GM12878 (cell line): ENCODE measurements around the gene DENND6B. TPM values are rescaled to one million over a fixed set of nuclear protein-coding genes. Genes with fewer than 3 reads are reported as not detected.

Source experiments
- ATAC-seq: fragments of 200-7000 bp; cut with Tn5 transposase; 3 replicates; pipeline ENCODE4 v1.9.1; 2020; ENCODE audit warnings: mild to moderate bottlenecking, moderate library complexity
- BruUV-seq: library from RNA; stranded (reverse); fragments of 400-500 nt; replicated peaks from 2 replicates; lab custom pipeline; 2021; lab: Mats Ljungman, UMichigan
- CTCF ChIA-PET: fragments of 300-600 bp; sonication (Branson Sonifier 250); formaldehyde crosslinking; extraction: SDS; loops from one replicate; lab custom pipeline; 2021; ENCODE audit warnings: inconsistent platforms; lab: Yijun Ruan, JAX
- POLR2A ChIA-PET: fragments of 350-600 bp; formaldehyde crosslinking; extraction: SDS; loops from one replicate; lab custom pipeline; 2021; ENCODE audit warnings: inconsistent platforms; lab: Charles Lee
- RAD21 ChIA-PET: fragments of 300-600 bp; sonication (Branson Sonifier 250); formaldehyde crosslinking; loops from one replicate; lab custom pipeline; 2023; ENCODE audit warnings: antibody characterized with exemption; ENCODE audit not compliant: unreplicated experiment; lab: Charles Lee
- SMC1A ChIA-PET: fragments of 300-600 bp; sonication (Branson Sonifier 250); formaldehyde crosslinking; loops from one replicate; lab custom pipeline; 2023; ENCODE audit not compliant: unreplicated experiment, uncharacterized antibody; lab: Charles Lee
- DNase-seq: peaks from one replicate; pipeline ENCODE4 v3.0.0-alpha.2; 2011; ENCODE audit warnings: low read depth, low spot score
- FAIRE-seq: peaks from 3 replicates; lab custom pipeline; 2011; peaks lifted over from hg19 to GRCh38; lab: Jason Lieb, UNC
- H2AFZ ChIP-seq: 2 replicates; pipeline ENCODE4 v1.6.0; 2011; ENCODE audit warnings: low read depth, low read length, control low read depth; ENCODE audit not compliant: control insufficient read depth
- H3K27ac ChIP-seq: 2 replicates; pipeline ENCODE4 v1.5.1; 2011; ENCODE audit warnings: control low read depth; ENCODE audit not compliant: control insufficient read depth, insufficient read depth
- H3K27me3 ChIP-seq, 2 experiments: replicated peaks in 1 of 2; 2 replicates each; pipeline versions ENCODE4 v1.6.0 to v1.6.1; 2011; ENCODE audit warnings: low read length in 1 of 2; ENCODE audit not compliant: control insufficient read depth in 2 of 2, insufficient read depth in 2 of 2
- H3K36me3 ChIP-seq, 2 experiments: 2 replicates each; pipeline ENCODE4 v1.5.1; 2011; ENCODE audit warnings: low read length in 1 of 2; ENCODE audit not compliant: control insufficient read depth in 2 of 2, insufficient read depth in 2 of 2
- H3K4me1 ChIP-seq: 2 replicates; pipeline ENCODE4 v1.6.1; 2011; ENCODE audit warnings: mild to moderate bottlenecking, low read length, moderate library complexity, mixed read lengths; ENCODE audit not compliant: control insufficient read depth, insufficient read depth
- H3K4me2 ChIP-seq: 2 replicates; pipeline ENCODE4 v1.6.0; 2011; ENCODE audit warnings: control low read depth; ENCODE audit not compliant: control insufficient read depth, insufficient read depth
- H3K4me3 ChIP-seq: fragments of 200-600 bp; sonication (generic); 2 replicates; pipeline ENCODE4 v1.5.1; 2016
- H3K79me2 ChIP-seq: 2 replicates; pipeline ENCODE4 v1.6.0; 2011; ENCODE audit warnings: low read length; ENCODE audit not compliant: control insufficient read depth, insufficient read depth
- H3K9ac ChIP-seq: 2 replicates; pipeline ENCODE4 v1.8.0; 2011; ENCODE audit warnings: low read length, control low read depth, mixed read lengths; ENCODE audit not compliant: control insufficient read depth, insufficient read depth
- H3K9me3 ChIP-seq: replicated peaks from 3 replicates; pipeline ENCODE4 v1.5.1; 2011; ENCODE audit warnings: mild to moderate bottlenecking, low read length; ENCODE audit not compliant: control insufficient read depth, insufficient read depth
- H4K20me1 ChIP-seq: 2 replicates; pipeline ENCODE4 v1.6.0; 2011; ENCODE audit not compliant: control insufficient read depth, insufficient read depth
- CHD2 ChIP-seq: IDR thresholded peaks from 2 replicates; pipeline ENCODE4 v1.6.1; 2011; ENCODE audit warnings: low read depth, low read length, improper control_type of control experiment, borderline replicate concordance
- EZH2 ChIP-seq: IDR thresholded peaks from 2 replicates; pipeline ENCODE4 v1.6.1; 2012; ENCODE audit warnings: low read depth, mild to moderate bottlenecking, control low read depth, inconsistent platforms, low read length, borderline replicate concordance; ENCODE audit not compliant: control insufficient read depth
- IKZF1 ChIP-seq: fragments of 450-650 bp; conservative IDR thresholded peaks from 2 replicates; pipeline ENCODE4 v1.6.1; 2017; ENCODE audit warnings: antibody characterized with exemption, mild to moderate bottlenecking
- SREBF1 ChIP-seq: IDR thresholded peaks from 2 replicates; pipeline ENCODE4 v1.6.1; 2012; ENCODE audit warnings: mild to moderate bottlenecking, low read length
- ZNF622 ChIP-seq: fragments of 450-650 bp; IDR thresholded peaks from 2 replicates; pipeline ENCODE4 v1.6.1; 2017; ENCODE audit warnings: mild to moderate bottlenecking, inconsistent platforms
- ZSCAN29 ChIP-seq: fragments of 450-650 bp; IDR thresholded peaks from 2 replicates; pipeline ENCODE4 v1.6.1; 2017; ENCODE audit warnings: mild to moderate bottlenecking, moderate library complexity
- ZZZ3 ChIP-seq: IDR thresholded peaks from 2 replicates; pipeline ENCODE4 v1.6.1; 2011; ENCODE audit warnings: low read depth; ENCODE audit not compliant: control insufficient read depth, insufficient read length
- WGBS: methylation state at CpG from one replicate; pipeline ENCODE4 v1.1.6; 2016; ENCODE audit warnings: low lambda C conversion rate; ENCODE audit not compliant: insufficient replicate concordance, insufficient coverage; ENCODE audit errors: missing lambda C conversion rate; 5-methylcytosine and 5-hydroxymethylcytosine counted together
- in situ Hi-C: fragments of 300-500 bp; cut with MboI; formaldehyde crosslinking; loops from 9 replicates; pipeline ENCODE4 v1.14.3; 2018; ENCODE audit warnings: mixed read lengths
- intact Hi-C: fragments of 100-400 bp; cut with micrococcal nuclease; formaldehyde crosslinking; loops from one replicate; pipeline ENCODE4 v1.14.2; 2022; ENCODE audit not compliant: unreplicated experiment
- polyA plus RNA-seq, 11 experiments: library from polyadenylated mRNA; depleted of rRNA in 4 of 11; unstranded in 6 of 11; stranded (reverse) in 5 of 11; fragments of >200 nt; fragmentation: Nextera tagmentation in 4 of 11; fragmentation: Illumina TruSeq in 1 of 11; extraction: Ambion mirVana in 4 of 11; extraction: Trizol in 1 of 11; gene quantifications; 1 replicate in 1 of 11; 2 replicates in 10 of 11; pipeline versions ENCODE4 v1.2.1 to v1.2.3, GENCODE V29; 2011 to 2016; ENCODE audit warnings: inconsistent platforms in 2 of 11, missing spikeins in 2 of 11, low read depth in 1 of 11
- total RNA-seq, 4 experiments: library from RNA; depleted of rRNA in 3 of 4; stranded (reverse); fragments of >200 nt in 3 of 4; fragmentation: Illumina TruSeq in 1 of 4; extraction: Trizol in 1 of 4; gene quantifications; 2 replicates each; pipeline versions ENCODE4 v1.2.1 to v1.2.3, GENCODE V29; 2013 to 2021
- TF ChIP-seq, protein P1 (sequence below): IDR thresholded peaks from 2 replicates; pipeline ENCODE4 v1.6.1; 2012; ENCODE audit warnings: mild to moderate bottlenecking, low read depth, low read length
- TF ChIP-seq, protein P2 (sequence below): fragments of 450-650 bp; IDR thresholded peaks from 2 replicates; pipeline ENCODE4 v1.6.1; 2017; ENCODE audit warnings: mild to moderate bottlenecking, moderate library complexity

The DENND6B gene
- total and polyA plus RNA-seq, 10 of the 15 experiments (the other 5 are each of a cell fraction or from before 2014, with no cell fraction given): 0.72 to 11.3 (median 6.2) TPM

DNA sequence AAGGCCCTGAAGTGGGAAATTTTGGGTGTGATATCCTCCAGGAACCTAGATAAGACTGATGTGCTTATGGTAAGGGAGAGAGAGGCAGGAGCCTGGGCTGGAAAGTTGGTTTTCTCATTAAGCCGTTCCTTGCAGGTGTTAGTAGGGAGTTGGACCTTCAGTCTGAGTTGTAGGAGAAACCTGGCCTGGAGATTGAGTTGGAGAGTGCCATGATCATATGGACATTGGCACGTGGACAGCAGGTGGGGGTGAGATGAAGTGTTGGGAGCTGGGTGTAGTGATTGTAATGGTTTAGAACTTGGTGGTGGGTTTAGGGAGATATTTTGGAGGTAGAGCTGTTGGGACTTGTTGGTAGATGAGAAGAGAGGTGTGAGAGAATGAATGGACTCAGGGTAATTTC is 21.2 kb upstream of the DENND6B start:
- no peaks in the 10 kb centered on the region for H3K9me3 ChIP-seq
- no peak overlapping the region for H3K4me3 ChIP-seq
- ChIA-PET SMC1A (no interaction called here), RAD21 (no interaction called here), CTCF (interaction anchor here (0.7 to 1.0 kb wide), 2 partner anchors 10 to 28 kb away, joined by 3 to 4 read pairs; no protein-coding TSS in a partner anchor), POLR2A (no interaction called here)
- no peaks in the 10 kb centered on the region for H3K27me3 ChIP-seq
- H3K4me1 ChIP-seq: no peaks in the 10 kb centered on the region; the same call in 1 of the 2 replicates
- H3K27ac ChIP-seq: no peak overlapping the region
- DNase-seq: no peak
- ATAC-seq: no peak
- no TSS peak for BruUV-seq
- WGBS: 73% methylated on average over 2 of the region's 2 CpGs
- no peak overlapping the region; the same call in 1 of the 2 replicates for H3K9ac ChIP-seq
- peaks cover 16% of the 10 kb centered on the region for H3K79me2 ChIP-seq
- no peak for FAIRE-seq
- H2AFZ ChIP-seq: no peak overlapping the region
- in situ Hi-C loops (no loop called here), intact Hi-C loops (no loop called here)
- H4K20me1 ChIP-seq: 0 out of 2 replicates have a peak, but pooled peaks cover 5% of the 10 kb centered on the region
- H3K4me2 ChIP-seq: 0 out of 2 replicates have a peak overlapping the region, but pooled peaks have one; percentile 33
- TF ChIP-seq ZSCAN29 (no peak), EZH2 (no peak), ZZZ3 (no peak), SREBF1 (no peak), CHD2 (no peak), ZNF622 (no peak), IKZF1 (no peak)
- TF ChIP-seq, protein P1, sequence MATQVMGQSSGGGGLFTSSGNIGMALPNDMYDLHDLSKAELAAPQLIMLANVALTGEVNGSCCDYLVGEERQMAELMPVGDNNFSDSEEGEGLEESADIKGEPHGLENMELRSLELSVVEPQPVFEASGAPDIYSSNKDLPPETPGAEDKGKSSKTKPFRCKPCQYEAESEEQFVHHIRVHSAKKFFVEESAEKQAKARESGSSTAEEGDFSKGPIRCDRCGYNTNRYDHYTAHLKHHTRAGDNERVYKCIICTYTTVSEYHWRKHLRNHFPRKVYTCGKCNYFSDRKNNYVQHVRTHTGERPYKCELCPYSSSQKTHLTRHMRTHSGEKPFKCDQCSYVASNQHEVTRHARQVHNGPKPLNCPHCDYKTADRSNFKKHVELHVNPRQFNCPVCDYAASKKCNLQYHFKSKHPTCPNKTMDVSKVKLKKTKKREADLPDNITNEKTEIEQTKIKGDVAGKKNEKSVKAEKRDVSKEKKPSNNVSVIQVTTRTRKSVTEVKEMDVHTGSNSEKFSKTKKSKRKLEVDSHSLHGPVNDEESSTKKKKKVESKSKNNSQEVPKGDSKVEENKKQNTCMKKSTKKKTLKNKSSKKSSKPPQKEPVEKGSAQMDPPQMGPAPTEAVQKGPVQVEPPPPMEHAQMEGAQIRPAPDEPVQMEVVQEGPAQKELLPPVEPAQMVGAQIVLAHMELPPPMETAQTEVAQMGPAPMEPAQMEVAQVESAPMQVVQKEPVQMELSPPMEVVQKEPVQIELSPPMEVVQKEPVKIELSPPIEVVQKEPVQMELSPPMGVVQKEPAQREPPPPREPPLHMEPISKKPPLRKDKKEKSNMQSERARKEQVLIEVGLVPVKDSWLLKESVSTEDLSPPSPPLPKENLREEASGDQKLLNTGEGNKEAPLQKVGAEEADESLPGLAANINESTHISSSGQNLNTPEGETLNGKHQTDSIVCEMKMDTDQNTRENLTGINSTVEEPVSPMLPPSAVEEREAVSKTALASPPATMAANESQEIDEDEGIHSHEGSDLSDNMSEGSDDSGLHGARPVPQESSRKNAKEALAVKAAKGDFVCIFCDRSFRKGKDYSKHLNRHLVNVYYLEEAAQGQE: no peak
- TF ChIP-seq, protein P2, sequence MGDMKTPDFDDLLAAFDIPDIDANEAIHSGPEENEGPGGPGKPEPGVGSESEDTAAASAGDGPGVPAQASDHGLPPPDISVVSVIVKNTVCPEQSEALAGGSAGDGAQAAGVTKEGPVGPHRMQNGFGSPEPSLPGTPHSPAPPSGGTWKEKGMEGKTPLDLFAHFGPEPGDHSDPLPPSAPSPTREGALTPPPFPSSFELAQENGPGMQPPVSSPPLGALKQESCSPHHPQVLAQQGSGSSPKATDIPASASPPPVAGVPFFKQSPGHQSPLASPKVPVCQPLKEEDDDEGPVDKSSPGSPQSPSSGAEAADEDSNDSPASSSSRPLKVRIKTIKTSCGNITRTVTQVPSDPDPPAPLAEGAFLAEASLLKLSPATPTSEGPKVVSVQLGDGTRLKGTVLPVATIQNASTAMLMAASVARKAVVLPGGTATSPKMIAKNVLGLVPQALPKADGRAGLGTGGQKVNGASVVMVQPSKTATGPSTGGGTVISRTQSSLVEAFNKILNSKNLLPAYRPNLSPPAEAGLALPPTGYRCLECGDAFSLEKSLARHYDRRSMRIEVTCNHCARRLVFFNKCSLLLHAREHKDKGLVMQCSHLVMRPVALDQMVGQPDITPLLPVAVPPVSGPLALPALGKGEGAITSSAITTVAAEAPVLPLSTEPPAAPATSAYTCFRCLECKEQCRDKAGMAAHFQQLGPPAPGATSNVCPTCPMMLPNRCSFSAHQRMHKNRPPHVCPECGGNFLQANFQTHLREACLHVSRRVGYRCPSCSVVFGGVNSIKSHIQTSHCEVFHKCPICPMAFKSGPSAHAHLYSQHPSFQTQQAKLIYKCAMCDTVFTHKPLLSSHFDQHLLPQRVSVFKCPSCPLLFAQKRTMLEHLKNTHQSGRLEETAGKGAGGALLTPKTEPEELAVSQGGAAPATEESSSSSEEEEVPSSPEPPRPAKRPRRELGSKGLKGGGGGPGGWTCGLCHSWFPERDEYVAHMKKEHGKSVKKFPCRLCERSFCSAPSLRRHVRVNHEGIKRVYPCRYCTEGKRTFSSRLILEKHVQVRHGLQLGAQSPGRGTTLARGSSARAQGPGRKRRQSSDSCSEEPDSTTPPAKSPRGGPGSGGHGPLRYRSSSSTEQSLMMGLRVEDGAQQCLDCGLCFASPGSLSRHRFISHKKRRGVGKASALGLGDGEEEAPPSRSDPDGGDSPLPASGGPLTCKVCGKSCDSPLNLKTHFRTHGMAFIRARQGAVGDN: no peak
- peaks cover 0 to 4% of the 10 kb centered on the region in 2 experiments; a peak in 1 of 4 replicates for H3K36me3 ChIP-seq
